SK-N-SH treated with all-trans-retinoic acid at 6 μM for 48 hours (cell line): ENCODE results near the gene FMN1.

Experiments used
- CSDC2 ChIP-seq: fragments of 250-450 bp; sonication (Bioruptor Pico); IDR thresholded peaks from 2 replicates; pipeline ENCODE4 v1.5.0; 2020; ENCODE audit warnings: mild to moderate bottlenecking, moderate library complexity
- OSR1 ChIP-seq: fragments of 250-450 bp; sonication (Bioruptor Pico); IDR thresholded peaks from 2 replicates; pipeline ENCODE4 v1.8.0; 2022; ENCODE audit warnings: moderate library complexity, mild to moderate bottlenecking, inconsistent platforms
- SNAI2 ChIP-seq: fragments of 250-450 bp; sonication (Bioruptor Pico); IDR thresholded peaks from 2 replicates; pipeline ENCODE4 v1.5.0; 2020; ENCODE audit warnings: mild to moderate bottlenecking, moderate library complexity
- TCF4 ChIP-seq: fragments of 250-450 bp; sonication (Bioruptor Pico); IDR thresholded peaks from 2 replicates; pipeline ENCODE4 v1.8.0; 2021; ENCODE audit warnings: mild to moderate bottlenecking, moderate library complexity, borderline replicate concordance
- TOX ChIP-seq: fragments of 250-450 bp; sonication (Bioruptor Pico); IDR thresholded peaks from 2 replicates; pipeline ENCODE4 v1.8.0; 2021; ENCODE audit warnings: mild to moderate bottlenecking, moderate library complexity, borderline replicate concordance
- ZFP3 ChIP-seq: fragments of 250-450 bp; sonication (Bioruptor Pico); IDR thresholded peaks from 2 replicates; pipeline ENCODE4 v1.5.0; 2020; ENCODE audit warnings: mild to moderate bottlenecking, moderate library complexity
- ZNF565 ChIP-seq: fragments of 450-650 bp; formaldehyde crosslinking; conservative IDR thresholded peaks from 2 replicates; pipeline ENCODE4 v1.5.0; 2020; ENCODE audit warnings: low read depth, mild to moderate bottlenecking, moderate library complexity
- ZNF70 ChIP-seq: fragments of 450-650 bp; formaldehyde crosslinking; IDR thresholded peaks from 2 replicates; pipeline ENCODE4 v1.5.0; 2020; ENCODE audit warnings: mild to moderate bottlenecking, moderate library complexity
- TF ChIP-seq, protein P1 (sequence below): fragments of 250-450 bp; sonication (Bioruptor Pico); IDR thresholded peaks from 2 replicates; pipeline ENCODE4 v1.5.1; 2021; ENCODE audit warnings: mild to moderate bottlenecking, moderate library complexity
- TF ChIP-seq, protein P2 (sequence below): fragments of 250-450 bp; sonication (Bioruptor Pico); IDR thresholded peaks from 2 replicates; pipeline ENCODE4 v1.5.1; 2020; ENCODE audit warnings: low read depth, mild to moderate bottlenecking, moderate library complexity
- TF ChIP-seq, protein P3 (sequence below): fragments of 250-450 bp; sonication (Bioruptor Pico); IDR thresholded peaks from 2 replicates; pipeline ENCODE4 v1.8.0; 2020; ENCODE audit warnings: mild to moderate bottlenecking, moderate library complexity, borderline replicate concordance

DNA sequence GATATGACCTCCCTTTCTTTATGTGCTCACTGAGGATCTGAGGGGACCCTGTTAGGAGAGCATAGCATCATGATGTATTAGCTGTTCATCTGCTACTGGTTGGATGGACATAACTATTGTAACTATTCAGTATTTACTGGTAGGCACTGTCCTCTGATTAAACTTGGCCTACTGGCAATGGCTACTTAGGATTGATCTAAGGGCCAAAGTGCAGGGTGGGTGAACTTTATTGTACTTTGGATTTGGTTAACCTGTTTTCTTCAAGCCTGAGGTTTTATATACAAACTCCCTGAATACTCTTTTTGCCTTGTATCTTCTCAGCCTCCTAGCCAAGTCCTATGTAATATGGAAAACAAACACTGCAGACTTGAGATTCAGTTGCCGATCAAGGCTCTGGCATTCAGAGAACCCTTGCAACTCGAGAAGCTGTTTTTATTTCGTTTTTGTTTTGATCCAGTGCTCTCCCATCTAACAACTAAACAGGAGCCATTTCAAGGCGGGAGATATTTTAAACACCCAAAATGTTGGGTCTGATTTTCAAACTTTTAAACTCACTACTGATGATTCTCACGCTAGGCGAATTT, 461.8 kb downstream of the FMN1 start:
- TF ChIP-seq ZFP3 = no peak
- no peak for TF ChIP-seq SNAI2 (CRISPR knock-in tag)
- TF ChIP-seq CSDC2 = no peak
- TF ChIP-seq, protein P1, sequence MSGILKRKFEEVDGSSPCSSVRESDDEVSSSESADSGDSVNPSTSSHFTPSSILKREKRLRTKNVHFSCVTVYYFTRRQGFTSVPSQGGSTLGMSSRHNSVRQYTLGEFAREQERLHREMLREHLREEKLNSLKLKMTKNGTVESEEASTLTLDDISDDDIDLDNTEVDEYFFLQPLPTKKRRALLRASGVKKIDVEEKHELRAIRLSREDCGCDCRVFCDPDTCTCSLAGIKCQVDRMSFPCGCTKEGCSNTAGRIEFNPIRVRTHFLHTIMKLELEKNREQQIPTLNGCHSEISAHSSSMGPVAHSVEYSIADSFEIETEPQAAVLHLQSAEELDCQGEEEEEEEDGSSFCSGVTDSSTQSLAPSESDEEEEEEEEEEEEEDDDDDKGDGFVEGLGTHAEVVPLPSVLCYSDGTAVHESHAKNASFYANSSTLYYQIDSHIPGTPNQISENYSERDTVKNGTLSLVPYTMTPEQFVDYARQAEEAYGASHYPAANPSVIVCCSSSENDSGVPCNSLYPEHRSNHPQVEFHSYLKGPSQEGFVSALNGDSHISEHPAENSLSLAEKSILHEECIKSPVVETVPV (CRISPR knock-in tag) = no peak
- TF ChIP-seq, protein P2, sequence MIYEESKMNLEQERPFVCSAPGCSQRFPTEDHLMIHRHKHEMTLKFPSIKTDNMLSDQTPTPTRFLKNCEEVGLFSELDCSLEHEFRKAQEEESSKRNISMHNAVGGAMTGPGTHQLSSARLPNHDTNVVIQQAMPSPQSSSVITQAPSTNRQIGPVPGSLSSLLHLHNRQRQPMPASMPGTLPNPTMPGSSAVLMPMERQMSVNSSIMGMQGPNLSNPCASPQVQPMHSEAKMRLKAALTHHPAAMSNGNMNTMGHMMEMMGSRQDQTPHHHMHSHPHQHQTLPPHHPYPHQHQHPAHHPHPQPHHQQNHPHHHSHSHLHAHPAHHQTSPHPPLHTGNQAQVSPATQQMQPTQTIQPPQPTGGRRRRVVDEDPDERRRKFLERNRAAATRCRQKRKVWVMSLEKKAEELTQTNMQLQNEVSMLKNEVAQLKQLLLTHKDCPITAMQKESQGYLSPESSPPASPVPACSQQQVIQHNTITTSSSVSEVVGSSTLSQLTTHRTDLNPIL (CRISPR knock-in tag) = no peak
- TF ChIP-seq ZNF70 (CRISPR knock-in tag) = no peak
- TF ChIP-seq, protein P3, sequence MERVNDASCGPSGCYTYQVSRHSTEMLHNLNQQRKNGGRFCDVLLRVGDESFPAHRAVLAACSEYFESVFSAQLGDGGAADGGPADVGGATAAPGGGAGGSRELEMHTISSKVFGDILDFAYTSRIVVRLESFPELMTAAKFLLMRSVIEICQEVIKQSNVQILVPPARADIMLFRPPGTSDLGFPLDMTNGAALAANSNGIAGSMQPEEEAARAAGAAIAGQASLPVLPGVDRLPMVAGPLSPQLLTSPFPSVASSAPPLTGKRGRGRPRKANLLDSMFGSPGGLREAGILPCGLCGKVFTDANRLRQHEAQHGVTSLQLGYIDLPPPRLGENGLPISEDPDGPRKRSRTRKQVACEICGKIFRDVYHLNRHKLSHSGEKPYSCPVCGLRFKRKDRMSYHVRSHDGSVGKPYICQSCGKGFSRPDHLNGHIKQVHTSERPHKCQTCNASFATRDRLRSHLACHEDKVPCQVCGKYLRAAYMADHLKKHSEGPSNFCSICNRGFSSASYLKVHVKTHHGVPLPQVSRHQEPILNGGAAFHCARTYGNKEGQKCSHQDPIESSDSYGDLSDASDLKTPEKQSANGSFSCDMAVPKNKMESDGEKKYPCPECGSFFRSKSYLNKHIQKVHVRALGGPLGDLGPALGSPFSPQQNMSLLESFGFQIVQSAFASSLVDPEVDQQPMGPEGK (CRISPR knock-in tag) = no peak
- no peak for TF ChIP-seq TCF4
- no peak for TF ChIP-seq OSR1 (CRISPR knock-in tag)
- no peak for TF ChIP-seq ZNF565
- no peak for TF ChIP-seq TOX (CRISPR knock-in tag)
